ENCODE data around the gene PDE11A. TPM values are rescaled to one million over a fixed set of nuclear protein-coding genes. Genes with fewer than 3 reads are reported as not detected.
A peak's percentile ranks its signal among the peaks of the same experiment; 100 is the strongest.
"Not testable (repeated sequence)": the region's sequence is repeated elsewhere in the genome, so short reads cannot be mapped to it uniquely, and the experiment has no call there.

PDE11A gene
- 2.6 and 3.2 TPM in 2 replicates for total RNA-seq (2014; rRNA removed; shearing (Covaris generic))

- in situ Hi-C loops (cut with HindIII; ENCODE audit: low sequenced_read_pairs) = no loop called here
- DNase-seq (ENCODE audit: low spot score) = peak; percentile 32
These were observed at the start of gene PDE11A for GRCh38 chr2:178072383-178073301. TSS of gene PDE11A (minus strand) at chr2:178072777. CDS start at chr2:178072437, 340 bp downstream.

DNA sequence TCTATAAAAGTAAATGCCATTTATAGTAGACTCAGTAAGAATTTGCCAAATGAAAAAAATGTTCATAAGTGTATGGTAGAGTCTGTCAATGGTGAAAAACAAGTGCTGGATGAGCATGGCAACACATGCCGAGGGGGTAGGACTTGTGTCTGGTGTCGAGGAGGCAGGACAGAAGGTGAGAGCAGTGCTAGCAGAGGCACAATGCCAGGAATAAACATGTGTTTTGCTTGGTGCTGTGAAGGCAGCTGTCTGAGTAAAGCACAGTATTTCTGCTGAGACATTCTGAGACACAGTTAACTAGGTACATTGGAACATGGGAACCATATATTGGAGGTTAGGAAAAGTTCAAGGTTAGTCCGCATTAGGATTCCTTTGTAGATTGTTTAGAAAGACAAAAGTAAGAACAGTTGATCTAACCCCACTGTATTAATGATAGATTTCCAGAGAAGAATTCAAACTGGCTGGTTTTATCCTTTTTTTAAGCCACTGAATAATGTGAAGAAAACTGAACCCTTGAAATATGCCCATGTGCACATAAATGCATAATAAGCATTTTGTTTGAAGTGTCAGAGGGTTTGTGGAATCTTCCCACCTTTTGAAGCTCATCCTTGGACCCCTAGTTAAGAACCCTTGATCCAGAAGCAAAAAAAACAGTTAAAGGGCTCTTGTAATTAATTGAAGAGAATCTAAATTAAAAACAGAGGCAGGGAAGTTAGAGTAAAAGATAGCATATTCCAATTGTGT, 46.8 kb upstream of the PDE11A start:
- peak; percentile 44 for DNase-seq (ENCODE audit: low spot score)
- in situ Hi-C loops (cut with HindIII; ENCODE audit: low sequenced_read_pairs) = no loop called here

GRCh38 chr2:178117725-178118124, 45.1 kb upstream of the PDE11A start:
- DNase-seq (ENCODE audit: low spot score) = no peak
- in situ Hi-C loops (cut with HindIII; ENCODE audit: low sequenced_read_pairs) = no loop called here

DNA sequence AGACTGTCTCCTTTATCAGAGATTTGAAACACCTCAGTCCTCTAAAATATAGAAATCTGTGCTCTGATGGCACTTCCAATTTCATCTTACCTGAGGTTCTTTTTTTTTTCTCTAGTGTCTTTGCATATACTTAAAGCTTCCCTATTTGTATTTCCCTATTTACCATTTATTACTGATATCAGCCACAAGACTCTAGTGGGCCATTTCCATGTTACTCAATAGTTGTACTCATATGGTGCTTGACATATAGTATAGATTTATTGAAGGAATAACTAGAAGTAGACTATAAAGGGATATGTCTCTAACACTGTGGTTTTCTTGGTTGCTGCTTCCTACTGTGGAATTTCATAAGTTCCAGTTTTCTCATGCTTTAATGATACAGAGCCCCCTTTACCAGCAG, 42.7 kb upstream of the PDE11A start:
- in situ Hi-C loops (cut with HindIII; ENCODE audit: low sequenced_read_pairs) = no loop called here
- no peak for DNase-seq (ENCODE audit: low spot score)

- in situ Hi-C loops (cut with HindIII; ENCODE audit: low sequenced_read_pairs) = no loop called here
- no peak for DNase-seq (ENCODE audit: low spot score)
These were observed 41.9 kb upstream of the PDE11A start for GRCh38 chr2:178114462-178114861.

GRCh38 chr2:178112202-178113152, 39.9 kb upstream of the PDE11A start, which contains the start of gene RBM45:
TSS of gene RBM45 (plus strand) at chr2:178112437. CDS start at chr2:178112547, 110 bp downstream.
- peak; percentile 85 for DNase-seq (ENCODE audit: low spot score)
- in situ Hi-C loops (cut with HindIII; ENCODE audit: low sequenced_read_pairs) = no loop called here

DNA sequence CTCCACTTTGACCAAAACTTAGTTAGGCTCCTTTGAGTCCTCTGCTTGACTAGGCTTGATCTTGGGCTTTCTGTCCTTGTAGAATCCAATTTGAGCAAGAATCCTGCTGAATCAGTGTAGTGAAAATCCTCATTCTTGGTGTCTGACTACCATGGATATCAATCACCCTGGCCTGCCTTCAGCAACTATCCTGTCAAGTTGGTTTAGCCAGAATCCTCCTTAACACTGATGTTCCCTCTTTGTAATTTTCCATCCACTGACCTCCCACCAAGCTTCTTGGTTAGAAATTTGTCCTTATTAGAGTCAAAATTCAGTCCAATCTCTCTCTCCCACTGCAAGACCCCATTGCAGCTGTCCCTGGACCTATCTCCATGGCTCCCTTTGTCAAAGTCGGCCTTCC, 39.2 kb upstream of the PDE11A start:
- DNase-seq (ENCODE audit: low spot score) = no peak
- in situ Hi-C loops (cut with HindIII; ENCODE audit: low sequenced_read_pairs) = no loop called here

- in situ Hi-C loops (cut with HindIII; ENCODE audit: low sequenced_read_pairs) = no loop called here
- DNase-seq (ENCODE audit: low spot score) = no peak
These were observed 38.1 kb upstream of the PDE11A start for GRCh38 chr2:178110681-178111080.

DNA sequence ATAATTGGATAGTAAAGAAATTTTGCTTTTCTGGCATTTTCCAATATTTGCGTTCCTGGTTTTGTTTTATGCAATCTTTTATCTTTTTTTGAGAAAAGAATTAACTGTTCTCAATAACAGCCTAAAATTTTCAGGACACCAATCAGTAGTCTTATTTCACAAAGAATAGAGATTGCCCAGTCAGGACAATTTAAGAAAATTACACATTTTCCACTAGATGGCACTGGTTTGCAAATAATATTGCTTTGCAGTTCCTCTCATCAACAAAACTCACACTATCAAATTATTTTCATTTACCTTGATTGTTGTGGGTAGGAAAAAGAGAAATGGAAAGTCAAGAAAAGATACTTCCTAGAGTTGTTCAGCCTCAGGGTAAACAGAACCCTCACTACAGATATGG, 37.2 kb upstream of the PDE11A start:
- in situ Hi-C loops (cut with HindIII; ENCODE audit: low sequenced_read_pairs) = no loop called here
- DNase-seq (ENCODE audit: low spot score) = peak; percentile 70

DNA sequence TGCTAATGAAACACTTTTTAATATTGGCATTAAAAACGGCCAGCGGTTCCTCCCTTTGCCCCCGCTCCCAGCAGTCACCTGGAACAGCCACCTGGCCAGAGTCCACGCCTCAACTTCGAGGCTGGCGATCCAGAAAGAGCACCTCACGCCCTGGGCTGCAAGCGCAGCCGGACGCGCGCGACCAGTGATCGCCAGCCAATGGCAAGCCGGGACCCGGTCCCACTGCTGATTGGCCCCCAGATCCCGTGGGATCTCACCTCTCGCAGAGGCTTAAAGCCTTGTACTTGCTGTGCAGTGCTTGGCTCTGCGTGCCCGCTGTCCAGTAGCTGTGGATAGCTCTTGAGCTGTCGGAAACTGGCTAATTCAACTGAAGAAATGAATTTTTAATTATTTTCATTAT, 35.6 kb upstream of the PDE11A start:
- DNase-seq (ENCODE audit: low spot score) = no peak
- in situ Hi-C loops (cut with HindIII; ENCODE audit: low sequenced_read_pairs) = no loop called here

DNA sequence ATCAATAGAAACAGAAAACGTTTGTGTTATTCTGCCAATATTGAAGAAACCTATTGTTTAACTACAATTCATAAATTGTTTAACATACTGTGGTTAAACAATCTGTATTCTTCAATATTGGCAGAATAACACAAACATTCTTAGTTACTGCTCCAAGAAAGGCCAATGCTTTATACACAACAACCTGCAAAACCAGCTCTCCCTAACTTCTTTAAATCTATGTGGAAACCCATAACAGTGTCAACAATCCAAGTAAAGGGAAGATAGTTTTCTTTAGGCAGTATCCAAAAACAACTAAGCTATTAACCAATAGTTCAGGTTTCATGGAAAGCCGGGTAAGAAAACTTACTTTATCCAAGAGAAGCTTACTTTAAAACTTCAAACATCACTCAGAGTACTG, 33.5 kb upstream of the PDE11A start:
- in situ Hi-C loops (cut with HindIII; ENCODE audit: low sequenced_read_pairs) = no loop called here
- DNase-seq (ENCODE audit: low spot score) = no peak

DNA sequence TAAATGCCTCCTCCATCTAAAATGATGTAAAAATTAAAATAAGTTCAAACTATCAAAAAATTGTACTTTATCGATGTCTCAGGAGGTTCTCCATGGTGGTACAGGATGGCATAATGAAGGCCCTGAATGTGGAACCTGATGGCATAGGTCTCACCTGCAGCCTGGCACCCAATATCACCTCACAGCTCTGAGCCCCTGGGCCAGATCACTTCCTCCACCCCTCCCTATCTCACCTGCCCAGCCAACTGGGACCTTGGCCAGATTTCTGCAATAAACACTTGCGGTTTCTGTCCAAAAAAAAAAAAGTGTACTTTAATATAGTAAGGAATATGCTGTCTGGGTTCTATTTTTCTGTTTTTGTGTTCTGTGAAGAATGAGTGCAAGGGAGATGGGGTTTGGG, 33.0 kb upstream of the PDE11A start:
- DNase-seq (ENCODE audit: low spot score) = no peak
- in situ Hi-C loops (cut with HindIII; ENCODE audit: low sequenced_read_pairs) = no loop called here

- in situ Hi-C loops (cut with HindIII; ENCODE audit: low sequenced_read_pairs) = no loop called here
- DNase-seq (ENCODE audit: low spot score) = no peak
These were observed 28.9 kb upstream of the PDE11A start for GRCh38 chr2:178101321-178102079.

DNA sequence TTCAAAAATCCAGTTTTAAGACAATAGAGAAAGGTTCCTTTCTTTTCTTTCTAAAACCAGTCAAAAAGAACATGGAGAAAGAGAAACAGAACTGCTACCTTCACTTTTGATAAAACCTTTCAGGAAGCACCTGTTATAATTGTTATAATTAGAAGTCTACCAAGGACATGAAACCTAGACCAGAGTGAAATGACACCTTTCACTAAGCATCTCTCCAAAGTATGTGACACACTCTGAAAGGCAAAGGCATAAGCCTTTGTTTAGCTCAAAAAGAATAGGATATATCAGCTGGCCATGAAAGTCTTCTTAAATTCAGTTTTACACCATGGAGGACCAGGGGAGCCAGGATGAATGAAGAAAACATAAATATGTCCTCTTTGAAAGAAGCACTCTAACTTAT, 20.9 kb upstream of the PDE11A start:
- in situ Hi-C loops (cut with HindIII; ENCODE audit: low sequenced_read_pairs) = no loop called here
- no peak for DNase-seq (ENCODE audit: low spot score)

DNA sequence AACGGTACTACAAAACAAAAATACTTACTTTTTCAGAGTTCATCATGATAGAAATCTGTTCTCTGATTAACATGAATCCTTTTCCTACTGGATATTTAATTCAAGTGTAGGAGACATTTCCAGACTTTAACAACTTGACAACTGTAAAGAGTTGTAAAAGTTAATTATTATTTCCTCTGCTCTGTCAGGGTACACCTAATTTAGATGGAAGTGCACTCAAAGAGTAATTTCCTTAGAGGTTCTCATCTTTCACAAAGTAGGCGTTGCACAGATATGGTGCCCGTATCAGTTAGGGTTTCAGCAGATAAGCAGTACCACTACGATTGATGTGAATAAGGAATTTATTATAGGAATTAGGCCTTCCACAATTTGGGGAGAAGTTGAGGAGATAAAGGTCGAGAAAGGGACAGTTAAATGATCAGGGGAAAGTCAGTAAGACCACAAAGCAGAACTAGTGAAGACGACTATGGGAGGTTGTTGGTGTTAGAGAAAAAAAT, 16.2 kb upstream of the PDE11A start:
- no peak for DNase-seq (ENCODE audit: low spot score)
- in situ Hi-C loops (cut with HindIII; ENCODE audit: low sequenced_read_pairs) = no loop called here

GRCh38 chr2:178084273-178084672, 11.7 kb upstream of the PDE11A start:
- in situ Hi-C loops (cut with HindIII; ENCODE audit: low sequenced_read_pairs) = no loop called here
- no peak for DNase-seq (ENCODE audit: low spot score)

DNA sequence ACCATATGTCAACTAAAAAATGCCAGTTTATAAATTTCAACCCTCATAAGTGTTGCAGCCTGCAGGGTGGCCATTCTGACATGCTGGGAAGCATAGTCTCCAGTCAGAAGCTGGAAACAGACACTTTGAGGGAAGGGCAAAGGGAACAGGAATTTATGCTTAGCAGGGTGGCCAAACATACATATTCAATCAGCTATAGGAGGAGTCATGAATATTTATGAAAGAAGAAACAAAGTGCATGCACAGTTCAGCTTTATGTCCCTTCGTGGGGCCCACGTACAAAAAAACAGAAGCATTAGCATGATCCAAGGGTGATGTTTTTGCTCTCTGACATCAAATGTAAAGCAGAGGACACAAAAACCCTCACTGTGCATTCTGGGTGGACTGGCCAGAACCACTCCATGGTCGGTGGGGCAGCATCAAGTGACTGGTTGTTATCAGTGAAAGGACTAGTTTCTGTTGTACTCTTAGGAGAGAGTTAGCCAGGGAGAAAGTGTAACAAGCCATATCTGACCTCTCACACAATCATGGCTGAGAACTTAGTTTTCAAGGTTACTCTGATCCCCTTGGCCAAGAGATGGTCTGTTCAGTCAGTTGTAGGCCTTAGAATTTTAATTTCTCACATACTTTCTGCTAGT, 9.9 kb upstream of the PDE11A start:
- DNase-seq (ENCODE audit: low spot score) = no peak
- in situ Hi-C loops (cut with HindIII; ENCODE audit: low sequenced_read_pairs) = no loop called here

DNA sequence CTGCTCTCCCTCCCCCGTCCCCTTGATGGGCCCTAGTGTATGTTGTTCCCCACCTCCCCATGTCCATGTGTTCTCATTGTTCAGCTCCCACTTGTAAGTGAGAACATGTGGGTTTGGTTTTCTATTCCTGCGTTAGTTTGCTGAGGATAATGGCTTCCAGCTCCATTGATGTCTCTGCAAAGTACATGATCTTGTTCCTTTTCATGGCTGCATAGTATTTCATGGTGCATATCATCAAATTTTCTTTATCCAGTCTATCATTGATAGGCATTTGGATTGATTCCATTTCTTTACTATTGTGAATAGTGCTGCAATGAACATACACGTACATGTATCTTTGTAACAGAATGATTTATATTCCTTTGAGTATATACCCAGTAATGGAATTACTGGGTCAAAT, 6.7 kb upstream of the PDE11A start:
- DNase-seq (ENCODE audit: low spot score); in situ Hi-C loops (cut with HindIII; ENCODE audit: low sequenced_read_pairs): not testable (repeated sequence)
